Psoas muscle (tissue), 7 donors: Measurements from ENCODE around the gene MIA3. TPM values are rescaled to one million over a fixed set of nuclear protein-coding genes. Genes with fewer than 3 reads are reported as not detected.

Experiments
- polyA plus RNA-seq, 3 donors: library from polyadenylated mRNA; stranded (reverse); fragments of 200-250 nt; gene quantifications; one replicate each; pipeline ENCODE4 v1.2.3, GENCODE V29; 2013
- total RNA-seq, 4 donors: library from RNA; stranded (reverse); fragmentation: NEBNext Ultra II Directional in 2 of 4; extraction: Animal tissue kit (Norgen Biotek cat#: 25700) in 2 of 4; gene quantifications; one replicate each; pipeline versions ENCODE4 v1.2.1 to v1.2.4, GENCODE V29; 2021 to 2023
- donor health status: healthy with polysubstance abuse.
- donor health status: DM: no; HTN: no; CAD: no; lungs with moderate emphysema.
- donor health status: Bipolar disorder and iron deficiency.
- donor health status: healthy.
- donor health status: DM: no; HTN: no; CAD: no.
- donor health status: DM: no; HTN: no; CAD: no.
- donor health status: DM: yes; HTN: yes; CAD: no.

The MIA3 gene
- total and polyA plus RNA-seq, 7 donors: 23.3 to 62.4 (median 45.1) TPM

Other genes starting within 250 kb of the MIA3 start
- gene HHIPL2, start 70.0 kb upstream of the MIA3 start, total RNA-seq: not detected
- under 1 TPM in 2 of 3 donors, not detected in 1; 0.04 TPM for gene HHIPL2, start 70.0 kb upstream of the MIA3 start, polyA plus RNA-seq
- 1 to 10 TPM; 1.9 to 3.2 (median 2.6) TPM for gene TAF1A, start 28.2 kb upstream of the MIA3 start, total RNA-seq
- gene TAF1A, start 28.2 kb upstream of the MIA3 start, polyA plus RNA-seq: 1 to 10 TPM; 1.2 to 4.9 (median 4.3) TPM
- gene AIDA, start 94.4 kb downstream of the MIA3 start, total RNA-seq: 10 to 100 TPM; 36.8 to 40.3 (median 38.8) TPM
- 10 to 100 TPM; 17.8 to 57.9 (median 23.9) TPM for gene AIDA, start 94.4 kb downstream of the MIA3 start, polyA plus RNA-seq
- 10 to 100 TPM; 26.2 to 37.2 (median 30.8) TPM for gene BROX, start 94.5 kb downstream of the MIA3 start, total RNA-seq
- 10 to 100 TPM; 10.1 to 29.5 (median 14.0) TPM for gene BROX, start 94.5 kb downstream of the MIA3 start, polyA plus RNA-seq
- gene FAM177B, start 119.1 kb downstream of the MIA3 start, total RNA-seq: not detected
- under 1 TPM in 1 of 3 donors, not detected in 2; 0.08 TPM for gene FAM177B, start 119.1 kb downstream of the MIA3 start, polyA plus RNA-seq
- 1 to 10 TPM; 2.8 to 3.7 (median 3.3) TPM for gene DISP1, start 196.9 kb downstream of the MIA3 start, total RNA-seq
- 1 to 10 TPM; 1.4 to 5.8 (median 2.3) TPM for gene DISP1, start 196.9 kb downstream of the MIA3 start, polyA plus RNA-seq